H9 (cell line): ENCODE data around the gene ZNF133. TPM values are rescaled to one million over a fixed set of nuclear protein-coding genes. Genes with fewer than 3 reads are reported as not detected.

Source experiments
- DNase-seq: peaks from one replicate; pipeline ENCODE4 v3.0.0-alpha.2; 2017
- H2AFZ ChIP-seq: one replicate; pipeline ENCODE4 v1.6.1; 2013; ENCODE audit warnings: mild to moderate bottlenecking, low read length, control low read depth, moderate library complexity
- H2AK5ac ChIP-seq: 2 replicates; pipeline ENCODE4 v1.6.1; 2013; ENCODE audit warnings: low read length, control low read depth, mixed read lengths; ENCODE audit not compliant: insufficient read length
- H2BK120ac ChIP-seq: one replicate; pipeline ENCODE4 v1.6.1; 2013; ENCODE audit warnings: low read depth, mild to moderate bottlenecking, low read length, control low read depth, inconsistent platforms; ENCODE audit not compliant: poor library complexity, severe bottlenecking
- H2BK12ac ChIP-seq: 2 replicates; pipeline ENCODE4 v1.6.1; 2013; ENCODE audit warnings: low read length, control low read depth, mixed read lengths, low read depth; ENCODE audit not compliant: insufficient read length
- H2BK15ac ChIP-seq: 2 replicates; pipeline ENCODE4 v1.6.1; 2013; ENCODE audit warnings: low read depth, low read length, control low read depth
- H2BK20ac ChIP-seq: one replicate; pipeline ENCODE4 v1.6.1; 2013; ENCODE audit warnings: low read depth, mild to moderate bottlenecking, low read length, control low read depth, inconsistent platforms; ENCODE audit not compliant: poor library complexity, severe bottlenecking
- H2BK5ac ChIP-seq: 2 replicates; pipeline ENCODE4 v1.6.1; 2013; ENCODE audit warnings: low read length, control low read depth, mixed read lengths; ENCODE audit not compliant: insufficient read length
- H3K14ac ChIP-seq: 2 replicates; pipeline ENCODE4 v1.6.1; 2013; ENCODE audit warnings: low read length, control low read depth; ENCODE audit not compliant: insufficient read depth
- H3K18ac ChIP-seq: 2 replicates; pipeline ENCODE4 v1.6.1; 2013; ENCODE audit warnings: low read depth, mild to moderate bottlenecking, mixed read lengths, low read length, control low read depth; ENCODE audit not compliant: insufficient read length
- H3K23ac ChIP-seq: 2 replicates; pipeline ENCODE4 v1.6.1; 2013; ENCODE audit warnings: low read length, control low read depth, mixed read lengths, low read depth; ENCODE audit not compliant: insufficient read length
- H3K23me2 ChIP-seq: 2 replicates; pipeline ENCODE4 v1.6.1; 2013; ENCODE audit warnings: low read depth, mild to moderate bottlenecking, mixed read lengths, low read length, control low read depth; ENCODE audit not compliant: insufficient read length, poor library complexity, severe bottlenecking
- H3K27ac ChIP-seq: 2 replicates; pipeline ENCODE4 v1.5.1; 2013; ENCODE audit warnings: low read length, control low read depth, mixed read lengths, low read depth; ENCODE audit not compliant: insufficient read length
- H3K27me3 ChIP-seq: 2 replicates; pipeline ENCODE4 v1.6.1; 2013; ENCODE audit warnings: low read length, control low read depth, inconsistent platforms; ENCODE audit not compliant: insufficient read depth
- H3K4ac ChIP-seq: 2 replicates; pipeline ENCODE4 v1.6.1; 2013; ENCODE audit warnings: low read depth, mild to moderate bottlenecking, control low read depth, inconsistent platforms, low read length, moderate library complexity
- H3K4me1 ChIP-seq: 2 replicates; pipeline ENCODE4 v1.6.1; 2013; ENCODE audit warnings: low read length, control low read depth, inconsistent platforms; ENCODE audit not compliant: insufficient read depth
- H3K4me2 ChIP-seq: 2 replicates; pipeline ENCODE4 v1.6.1; 2013; ENCODE audit warnings: low read length, control low read depth, mixed read lengths; ENCODE audit not compliant: insufficient read length, insufficient read depth
- H3K56ac ChIP-seq: 2 replicates; pipeline ENCODE4 v1.6.1; 2013; ENCODE audit warnings: low read depth, mild to moderate bottlenecking, mixed read lengths, low read length, control low read depth; ENCODE audit not compliant: insufficient read length
- H3K79me1 ChIP-seq: 2 replicates; pipeline ENCODE4 v1.6.1; 2013; ENCODE audit warnings: low read depth, mild to moderate bottlenecking, moderate library complexity, low read length, control low read depth, inconsistent platforms; ENCODE audit not compliant: insufficient read depth, poor library complexity, severe bottlenecking
- H3K79me2 ChIP-seq: 2 replicates; pipeline ENCODE4 v1.6.1; 2013; ENCODE audit warnings: low read length, control low read depth, inconsistent platforms; ENCODE audit not compliant: insufficient read depth
- H3K9ac ChIP-seq: 2 replicates; pipeline ENCODE4 v1.6.1; 2013; ENCODE audit warnings: low read length, control low read depth, mixed read lengths; ENCODE audit not compliant: insufficient read length; ENCODE audit errors: extremely low read depth
- H3K9me3 ChIP-seq: one replicate; pipeline ENCODE4 v1.6.1; 2013; ENCODE audit warnings: low read depth, low read length, inconsistent platforms; ENCODE audit not compliant: control insufficient read depth
- H3T11ph ChIP-seq: one replicate; pipeline ENCODE4 v1.6.1; 2013; ENCODE audit warnings: mild to moderate bottlenecking, low read length, control low read depth, inconsistent platforms
- H4K20me1 ChIP-seq: one replicate; pipeline ENCODE4 v1.6.1; 2013; ENCODE audit not compliant: control insufficient read depth, insufficient read length, insufficient read depth
- H4K5ac ChIP-seq: 2 replicates; pipeline ENCODE4 v1.6.1; 2013; ENCODE audit warnings: low read depth, mild to moderate bottlenecking, mixed read lengths, low read length, control low read depth; ENCODE audit not compliant: insufficient read length
- H4K8ac ChIP-seq: replicated peaks from 2 replicates; pipeline ENCODE4 v1.6.1; 2013; ENCODE audit warnings: low read length, control low read depth, mixed read lengths, low read depth; ENCODE audit not compliant: insufficient read length
- H4K91ac ChIP-seq: 2 replicates; pipeline ENCODE4 v1.6.1; 2013; ENCODE audit warnings: low read depth, mild to moderate bottlenecking, moderate library complexity, mixed read lengths, low read length, control low read depth; ENCODE audit not compliant: insufficient read length
- H3K27ac Mint-ChIP-seq, 3 experiments: 2 replicates in 2 of 3; 3 replicates in 1 of 3; pipeline ENCODE4 v1.8.0; 2020 to 2021; ENCODE audit warnings: mixed read lengths in 3 of 3, mild to moderate bottlenecking in 1 of 3, moderate library complexity in 1 of 3
- H3K27me3 Mint-ChIP-seq: 2 replicates; pipeline ENCODE4 v1.8.0; 2021; ENCODE audit warnings: low read depth, mild to moderate bottlenecking, moderate library complexity, mixed read lengths
- H3K36me3 Mint-ChIP-seq, 3 experiments: 2 replicates in 2 of 3; 3 replicates in 1 of 3; pipeline ENCODE4 v1.8.0; 2020 to 2021; ENCODE audit warnings: low read depth in 3 of 3, mixed read lengths in 3 of 3; ENCODE audit not compliant: insufficient read depth in 1 of 3
- H3K4me1 Mint-ChIP-seq, 2 experiments: 2 replicates each; pipeline ENCODE4 v1.8.0; 2020; ENCODE audit warnings: mixed read lengths in 2 of 2
- H3K4me3 Mint-ChIP-seq, 2 experiments: 2 replicates in 1 of 2; 3 replicates in 1 of 2; pipeline ENCODE4 v1.8.0; 2020 to 2021; ENCODE audit warnings: mild to moderate bottlenecking in 2 of 2, mixed read lengths in 2 of 2, moderate library complexity in 1 of 2
- H3K9me3 Mint-ChIP-seq, 2 experiments: 2 replicates in 1 of 2; 3 replicates in 1 of 2; pipeline ENCODE4 v1.8.0; 2020; ENCODE audit warnings: mild to moderate bottlenecking in 2 of 2, mixed read lengths in 2 of 2, moderate library complexity in 1 of 2
- WGBS: extraction: QIAGEN DNeasy Blood & Tissue Kit; methylation state at CpG from one replicate; pipeline ENCODE4 v1.1.7; 2013; ENCODE audit warnings: missing lambda C conversion rate, low lambda C conversion rate, mixed read lengths; ENCODE audit not compliant: insufficient read length; ENCODE audit errors: extremely low coverage; 5-methylcytosine and 5-hydroxymethylcytosine counted together
- total RNA-seq: library from RNA; stranded (reverse); gene quantifications from 2 replicates; pipeline ENCODE4 v1.2.1, GENCODE V29; 2021
- TF ChIP-seq, protein P1 (sequence below): fragments of 200-600 bp; sonication (generic); conservative IDR thresholded peaks from 3 replicates; pipeline ENCODE4 v1.8.0; 2021; ENCODE audit warnings: antibody characterized with exemption, mild to moderate bottlenecking

ZNF133 gene
- total RNA-seq, 1 experiment from 2014 or later = 11.0 TPM

DNA sequence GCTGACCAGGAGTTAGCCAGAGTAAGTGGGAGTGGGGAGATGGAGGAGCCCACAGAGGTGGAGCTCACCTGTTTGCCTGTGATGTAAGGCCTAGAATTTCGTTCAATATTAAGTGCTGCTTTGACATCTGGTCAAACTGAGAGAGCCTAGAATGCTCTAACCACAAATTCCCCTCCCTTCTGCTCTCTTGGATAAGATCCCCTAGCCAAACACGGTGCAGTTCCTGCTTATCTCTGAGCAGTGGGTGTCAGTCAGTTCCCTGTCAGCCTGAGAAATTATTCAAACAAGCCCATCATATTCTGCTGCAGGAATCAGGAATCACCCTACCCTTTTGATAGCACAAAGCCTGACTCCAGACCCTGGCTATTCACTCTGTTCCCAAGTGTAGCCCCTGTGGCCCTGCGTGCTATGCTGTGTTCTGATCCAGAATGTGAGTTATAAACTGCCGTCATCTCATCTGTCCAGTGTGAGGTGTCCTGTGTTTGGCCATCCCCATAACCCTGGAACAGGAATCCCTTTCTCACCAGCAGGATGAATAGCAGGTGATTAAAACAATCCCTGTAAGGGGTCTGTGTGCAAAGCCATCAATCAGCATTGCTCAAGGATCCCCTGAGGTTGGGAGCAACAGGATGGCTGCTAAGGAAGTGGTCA lies 31.8 kb upstream of the ZNF133 start:
- Histone ChIP-seq H2BK15ac (no peak overlapping the region), H4K5ac (no peak overlapping the region), H3K79me1 (no peaks in the 10 kb centered on the region), H3K9me3 (no peaks in the 10 kb centered on the region), H3K79me2 (no peaks in the 10 kb centered on the region), H2AFZ (no peak overlapping the region), H3T11ph (no peak overlapping the region), H3K9ac (no peak overlapping the region), H4K91ac (no peak overlapping the region), H3K27ac (no peak overlapping the region), H2BK5ac (no peak overlapping the region), H3K23ac (no peak overlapping the region), H2BK20ac (no peak overlapping the region), H2BK120ac (no peak overlapping the region), H3K4ac (no peak overlapping the region), H3K56ac (no peak overlapping the region), H4K20me1 (no peaks in the 10 kb centered on the region), H3K18ac (no peak overlapping the region), H2BK12ac (no peak overlapping the region), H3K14ac (no peak overlapping the region), H2AK5ac (no peak overlapping the region), H3K4me2 (no peak overlapping the region), H4K8ac (no peak overlapping the region), H3K27me3 (no peaks in the 10 kb centered on the region), H3K4me1 (no peaks in the 10 kb centered on the region), H3K23me2 (no peaks in the 10 kb centered on the region)
- no peak for DNase-seq
- H3K4me1 Mint-ChIP-seq = peaks cover 0 to under 1% of the 10 kb centered on the region in 2 experiments; a peak in 1 of 4 replicates
- TF ChIP-seq, protein P1, sequence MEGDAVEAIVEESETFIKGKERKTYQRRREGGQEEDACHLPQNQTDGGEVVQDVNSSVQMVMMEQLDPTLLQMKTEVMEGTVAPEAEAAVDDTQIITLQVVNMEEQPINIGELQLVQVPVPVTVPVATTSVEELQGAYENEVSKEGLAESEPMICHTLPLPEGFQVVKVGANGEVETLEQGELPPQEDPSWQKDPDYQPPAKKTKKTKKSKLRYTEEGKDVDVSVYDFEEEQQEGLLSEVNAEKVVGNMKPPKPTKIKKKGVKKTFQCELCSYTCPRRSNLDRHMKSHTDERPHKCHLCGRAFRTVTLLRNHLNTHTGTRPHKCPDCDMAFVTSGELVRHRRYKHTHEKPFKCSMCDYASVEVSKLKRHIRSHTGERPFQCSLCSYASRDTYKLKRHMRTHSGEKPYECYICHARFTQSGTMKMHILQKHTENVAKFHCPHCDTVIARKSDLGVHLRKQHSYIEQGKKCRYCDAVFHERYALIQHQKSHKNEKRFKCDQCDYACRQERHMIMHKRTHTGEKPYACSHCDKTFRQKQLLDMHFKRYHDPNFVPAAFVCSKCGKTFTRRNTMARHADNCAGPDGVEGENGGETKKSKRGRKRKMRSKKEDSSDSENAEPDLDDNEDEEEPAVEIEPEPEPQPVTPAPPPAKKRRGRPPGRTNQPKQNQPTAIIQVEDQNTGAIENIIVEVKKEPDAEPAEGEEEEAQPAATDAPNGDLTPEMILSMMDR = no peak
- no peaks in the 10 kb centered on the region for H3K36me3 Mint-ChIP-seq
- no CpG with 5 or more reads among the region's 4 CpGs for WGBS
- H3K27ac Mint-ChIP-seq = no peak overlapping the region
- H3K9me3 Mint-ChIP-seq = no peaks in the 10 kb centered on the region
- H3K4me3 Mint-ChIP-seq = no peak overlapping the region
- H3K27me3 Mint-ChIP-seq = peaks cover 4% of the 10 kb centered on the region; the same call in 1 of the 2 replicates
